Esophagus (tissue), 2 donors: ENCODE measurements around the gene ABCD3. TPM values are rescaled to one million over a fixed set of nuclear protein-coding genes. Genes with fewer than 3 reads are reported as not detected.

Experiments
- H3K27ac ChIP-seq, 2 donors: one replicate each; pipeline ENCODE4 v1.5.1; 2013; ENCODE audit warnings: low read depth in 2 of 2, mild to moderate bottlenecking in 2 of 2, inconsistent platforms in 1 of 2, low read length in 1 of 2, moderate library complexity in 1 of 2
- H3K27me3 ChIP-seq, 2 donors: one replicate each; pipeline ENCODE4 v1.6.1; 2013; ENCODE audit warnings: low read length in 2 of 2, control low read depth in 1 of 2, mild to moderate bottlenecking in 1 of 2; ENCODE audit not compliant: insufficient read depth in 2 of 2, control insufficient read depth in 1 of 2
- H3K36me3 ChIP-seq, 2 donors: one replicate each; pipeline ENCODE4 v1.6.1; 2013; ENCODE audit warnings: low read length in 1 of 2; ENCODE audit not compliant: control insufficient read depth in 2 of 2, insufficient read depth in 2 of 2
- H3K4me1 ChIP-seq, 2 donors: one replicate each; pipeline ENCODE4 v1.6.1; 2013; ENCODE audit warnings: low read length in 1 of 2; ENCODE audit not compliant: control insufficient read depth in 2 of 2, insufficient read depth in 2 of 2
- H3K4me3 ChIP-seq, 2 donors: one replicate each; pipeline ENCODE4 v1.5.1; 2013; ENCODE audit warnings: low read length in 2 of 2, mild to moderate bottlenecking in 2 of 2, low read depth in 1 of 2, moderate library complexity in 1 of 2
- H3K9me3 ChIP-seq, 2 donors: one replicate each; pipeline ENCODE4 v1.6.1; 2013; ENCODE audit warnings: mild to moderate bottlenecking in 2 of 2, low read depth in 1 of 2, low read length in 1 of 2, moderate library complexity in 1 of 2; ENCODE audit not compliant: control insufficient read depth in 2 of 2, insufficient read depth in 1 of 2
- WGBS, 2 donors: extraction: QIAGEN DNeasy Blood & Tissue Kit; methylation state at CpG; one replicate each; pipeline ENCODE4 v1.1.7; 2013; 5-methylcytosine and 5-hydroxymethylcytosine counted together
- polyA plus RNA-seq, 2 donors: library from polyadenylated mRNA; stranded (reverse); fragments of 200-250 nt; gene quantifications; one replicate each; pipeline ENCODE4 v1.2.3, GENCODE V29; 2013
- donor health status: healthy with polysubstance abuse.
- donor health status: Bipolar disorder and iron deficiency.

Gene ABCD3
- polyA plus RNA-seq, 2 donors = 12.6 to 17.7 TPM

DNA sequence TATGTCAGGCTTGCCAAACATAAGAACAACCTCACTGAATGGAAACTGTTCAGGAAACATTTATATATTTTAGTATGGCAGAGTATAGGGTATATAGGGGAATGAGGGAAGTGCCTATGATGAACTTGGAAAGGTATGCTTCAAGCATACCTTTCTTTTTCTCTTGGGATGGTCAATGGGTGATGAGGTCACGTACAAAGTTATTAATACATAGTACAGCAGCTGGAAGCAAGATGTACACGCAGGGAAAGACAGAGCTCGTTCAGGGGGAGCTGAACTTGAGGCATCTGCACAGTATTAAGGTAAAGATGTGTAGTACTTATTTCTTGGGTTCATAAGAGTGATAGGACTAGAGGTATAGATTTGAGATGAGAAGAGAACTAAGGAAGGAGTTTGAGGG is 61.5 kb downstream of the ABCD3 start:
- H3K27me3 ChIP-seq = no peaks in the 10 kb centered on the region
- H3K4me3 ChIP-seq = no peak overlapping the region
- no peaks in the 10 kb centered on the region for H3K4me1 ChIP-seq
- H3K27ac ChIP-seq = no peak overlapping the region
- H3K36me3 ChIP-seq = peaks cover 0 to 5% of the 10 kb centered on the region in 2 donors
- H3K9me3 ChIP-seq = no peaks in the 10 kb centered on the region
- WGBS, 2 donors = 88 to 90% methylated on average over 3 of the region's 3 CpGs

DNA sequence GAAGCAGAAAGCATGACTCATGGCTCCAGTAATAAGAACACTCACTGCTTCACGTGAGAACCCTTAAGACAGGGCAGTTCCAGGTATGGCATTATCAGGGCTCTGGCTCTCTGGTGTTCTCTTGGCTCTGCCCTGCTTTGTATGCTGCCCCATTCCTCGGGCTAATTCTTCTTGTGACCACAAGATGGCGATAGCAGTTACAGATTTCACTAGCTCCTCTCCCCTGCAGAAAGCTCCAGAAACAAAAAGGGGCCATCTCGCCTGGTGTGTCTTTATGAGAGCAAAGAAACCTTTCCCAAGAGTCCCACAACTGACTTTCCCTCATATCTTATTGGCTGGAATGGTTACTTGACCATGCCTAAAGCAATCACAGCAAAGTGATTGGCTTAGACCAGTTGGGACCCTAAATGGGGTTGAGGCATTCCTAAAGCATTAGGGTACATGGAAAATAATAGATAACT is 63.3 kb downstream of the ABCD3 start:
- Histone ChIP-seq H3K27ac (no peak overlapping the region), H3K4me1 (no peaks in the 10 kb centered on the region), H3K4me3 (no peak overlapping the region), H3K27me3 (no peaks in the 10 kb centered on the region), H3K9me3 (no peaks in the 10 kb centered on the region), H3K36me3 (peaks cover 0 to 3% of the 10 kb centered on the region in 2 donors)
- 9% methylated on average over 4 of the region's 4 CpGs for WGBS, 2 donors

DNA sequence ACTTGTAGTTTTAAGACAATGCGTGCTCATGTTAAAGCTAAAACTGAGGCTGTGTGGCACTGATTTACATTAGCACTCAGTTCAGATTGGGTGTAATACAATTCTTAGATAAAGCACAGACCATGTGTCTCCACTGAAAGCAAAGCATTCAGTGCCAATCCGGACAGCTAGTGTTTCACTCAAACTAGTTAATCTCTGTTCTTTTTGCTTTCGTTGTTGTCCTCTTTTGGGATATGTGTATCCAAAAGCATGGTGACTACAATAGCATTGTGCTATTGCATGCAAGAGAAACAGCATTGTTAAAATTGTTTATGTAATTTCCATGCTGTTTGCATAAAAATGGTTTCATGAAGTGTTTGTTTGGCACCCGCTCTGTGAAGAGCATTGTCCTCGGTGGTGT is 68.8 kb downstream of the ABCD3 start:
- no peaks in the 10 kb centered on the region for H3K4me1 ChIP-seq
- no peaks in the 10 kb centered on the region for H3K9me3 ChIP-seq
- 90% methylated on average over 5 of the region's 5 CpGs for WGBS, 2 donors
- H3K27me3 ChIP-seq = no peaks in the 10 kb centered on the region
- H3K4me3 ChIP-seq = no peak overlapping the region
- H3K36me3 ChIP-seq = no peaks in the 10 kb centered on the region
- no peak overlapping the region for H3K27ac ChIP-seq

- WGBS, 2 donors = 71 to 78% methylated on average over 2 of the region's 2 CpGs
- peaks cover 0 to 2% of the 10 kb centered on the region in 2 donors for H3K36me3 ChIP-seq
These were observed 72.4 kb downstream of the ABCD3 start for GRCh38 chr1:94490556-94490955.

DNA sequence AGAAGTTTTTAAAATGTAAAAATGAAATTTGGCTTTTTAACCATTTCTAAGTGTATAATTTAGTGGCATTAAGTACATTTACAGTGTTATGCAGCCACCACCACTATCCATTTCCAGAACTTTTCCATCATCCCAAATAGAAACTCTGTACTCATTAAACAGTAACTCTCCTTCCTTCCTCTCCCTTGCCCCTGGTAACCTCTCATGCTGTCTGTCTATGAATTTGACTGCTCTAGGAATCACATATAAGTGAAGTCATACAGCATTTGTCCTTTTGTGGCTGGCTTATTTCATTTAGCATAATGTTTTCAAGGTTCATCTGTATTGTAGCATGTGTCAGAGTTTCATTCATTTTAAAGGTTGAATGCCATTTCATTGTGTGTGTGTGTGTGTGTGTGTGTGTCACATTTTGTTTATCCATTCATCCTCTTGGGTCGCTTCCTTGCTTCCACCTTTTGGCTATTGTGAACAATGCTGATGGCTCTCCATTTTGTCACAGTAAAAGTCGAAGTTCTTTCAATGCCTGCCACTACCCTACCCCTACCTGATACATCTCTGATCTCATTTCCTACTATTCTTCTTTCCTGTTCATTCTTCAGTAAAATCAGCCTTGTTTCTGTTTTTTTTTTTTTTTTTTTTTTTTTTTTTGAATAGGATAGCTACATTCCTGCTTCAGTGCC is 78.0 kb downstream of the ABCD3 start:
- H3K4me1 ChIP-seq = no peaks in the 10 kb centered on the region
- peaks cover 0 to 2% of the 10 kb centered on the region in 2 donors for H3K36me3 ChIP-seq
- no peaks in the 10 kb centered on the region for H3K27me3 ChIP-seq
- no peak overlapping the region for H3K4me3 ChIP-seq
- no peaks in the 10 kb centered on the region for H3K9me3 ChIP-seq
- 83 to 85% methylated on average over 2 of the region's 2 CpGs for WGBS, 2 donors
- H3K27ac ChIP-seq = no peak overlapping the region

More at GRCh38 chr1:94490556-94490955, 72.4 kb downstream of the ABCD3 start:
- Histone ChIP-seq H3K4me1 (no peaks in the 10 kb centered on the region), H3K27ac (no peak overlapping the region), H3K9me3 (no peaks in the 10 kb centered on the region), H3K27me3 (no peaks in the 10 kb centered on the region), H3K4me3 (no peak overlapping the region)

DNA sequence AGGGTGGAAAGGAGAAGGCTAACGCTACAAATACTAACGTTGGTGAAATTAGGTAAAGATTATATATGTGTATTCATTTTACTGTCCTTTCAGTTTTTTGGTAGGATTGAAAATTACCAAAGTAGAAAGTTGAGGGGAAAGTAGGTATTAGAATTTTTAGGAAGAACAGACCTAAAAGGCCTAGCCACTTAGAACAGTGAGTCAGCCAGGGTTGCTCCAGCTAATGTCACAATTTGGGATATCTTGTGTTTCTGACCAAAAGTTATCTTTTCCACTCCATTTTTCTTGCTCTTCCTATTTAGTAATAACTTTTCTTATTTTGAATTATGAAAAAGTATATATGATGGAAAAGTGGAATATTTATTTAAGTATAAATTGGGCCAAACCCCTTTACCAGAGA is 83.2 kb downstream of the ABCD3 start:
- no peaks in the 10 kb centered on the region for H3K9me3 ChIP-seq
- H3K27me3 ChIP-seq = no peaks in the 10 kb centered on the region
- H3K27ac ChIP-seq = no peak overlapping the region
- peaks cover 0 to 3% of the 10 kb centered on the region in 2 donors for H3K36me3 ChIP-seq
- no peak overlapping the region for H3K4me3 ChIP-seq
- H3K4me1 ChIP-seq = no peaks in the 10 kb centered on the region
- WGBS, 2 donors = 83 to 89% methylated on average over 2 of the region's 2 CpGs

GRCh38 chr1:94501935-94502334 is 83.7 kb downstream of the ABCD3 start:
- 90 to 91% methylated on average over 4 of the region's 4 CpGs for WGBS, 2 donors
- Histone ChIP-seq H3K4me3 (no peak overlapping the region), H3K4me1 (no peaks in the 10 kb centered on the region), H3K27ac (no peak overlapping the region), H3K27me3 (no peaks in the 10 kb centered on the region), H3K36me3 (peaks cover 0 to 4% of the 10 kb centered on the region in 2 donors), H3K9me3 (no peaks in the 10 kb centered on the region)

DNA sequence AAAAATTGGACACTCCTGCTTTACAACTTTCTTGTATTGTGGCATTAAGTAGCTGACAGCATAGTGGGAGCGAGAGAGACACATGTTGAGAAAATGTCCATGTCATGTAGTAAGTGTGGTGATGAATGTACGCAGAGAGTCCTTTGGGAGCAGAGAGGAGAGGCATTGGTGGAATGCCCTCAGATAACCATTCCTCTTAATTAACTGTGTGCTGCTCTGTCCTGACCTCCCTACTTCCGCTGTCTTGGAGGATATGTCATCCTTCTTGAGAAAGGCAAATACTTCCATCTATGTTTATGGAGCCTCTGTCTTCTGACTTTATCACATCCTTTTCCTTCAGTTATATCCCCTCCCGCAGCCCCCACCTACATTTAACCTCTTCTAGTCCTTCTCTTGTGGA is 85.0 kb downstream of the ABCD3 start:
- Histone ChIP-seq H3K36me3 (peaks cover 0 to 4% of the 10 kb centered on the region in 2 donors), H3K4me1 (no peaks in the 10 kb centered on the region), H3K27me3 (no peaks in the 10 kb centered on the region), H3K27ac (no peak overlapping the region), H3K4me3 (no peak overlapping the region), H3K9me3 (no peaks in the 10 kb centered on the region)
- 87 to 90% methylated on average over 4 of the region's 4 CpGs for WGBS, 2 donors

DNA sequence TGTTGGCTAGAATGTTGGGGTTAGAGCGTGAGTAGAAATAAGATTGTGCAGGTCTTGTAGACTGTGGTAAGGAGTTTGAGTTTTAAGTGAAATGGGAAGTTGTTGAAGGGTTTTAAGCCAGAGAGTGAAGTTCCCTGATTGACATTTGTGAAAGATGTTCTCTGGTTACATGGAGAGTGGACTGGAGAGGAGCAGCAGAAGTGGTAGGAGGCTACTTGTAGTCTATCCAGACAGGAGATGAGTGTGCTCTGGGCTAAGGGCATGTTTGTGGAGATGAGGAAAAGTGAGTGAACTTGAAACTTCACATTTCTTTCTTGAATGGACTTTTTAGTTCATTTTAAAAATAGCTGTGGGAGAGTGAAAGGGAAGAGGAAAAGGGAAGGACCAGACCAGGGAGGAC is 86.4 kb downstream of the ABCD3 start:
- H3K4me1 ChIP-seq = no peaks in the 10 kb centered on the region
- H3K27ac ChIP-seq = no peak overlapping the region
- no peaks in the 10 kb centered on the region for H3K9me3 ChIP-seq
- WGBS, 2 donors = 96 to 100% methylated on average over 1 of the region's 1 CpG
- no peaks in the 10 kb centered on the region for H3K27me3 ChIP-seq
- H3K4me3 ChIP-seq = no peak overlapping the region
- H3K36me3 ChIP-seq = peaks cover 0 to 4% of the 10 kb centered on the region in 2 donors

DNA sequence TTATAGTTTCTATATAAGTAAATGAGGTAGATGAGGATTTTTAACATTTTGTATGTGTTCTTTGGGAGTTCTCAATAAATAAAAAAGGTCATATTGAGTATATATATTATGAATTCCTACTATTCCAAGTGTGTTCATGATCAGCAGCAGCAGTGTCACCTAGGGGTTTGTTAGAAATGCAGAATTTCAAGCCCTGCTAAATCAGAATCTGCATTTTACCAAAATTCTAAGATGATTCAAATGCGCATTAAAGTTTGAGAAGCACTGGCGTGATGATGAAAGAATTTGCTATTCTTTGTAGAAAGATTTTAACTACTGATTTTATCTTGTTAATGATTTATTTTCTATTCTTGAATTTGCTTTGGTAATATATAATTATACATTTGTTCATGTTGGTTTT is 94.6 kb downstream of the ABCD3 start:
- WGBS, 2 donors = 95 to 97% methylated on average over 2 of the region's 2 CpGs
- H3K9me3 ChIP-seq = no peaks in the 10 kb centered on the region
- no peaks in the 10 kb centered on the region for H3K4me1 ChIP-seq
- H3K36me3 ChIP-seq = no peaks in the 10 kb centered on the region
- no peak overlapping the region for H3K27ac ChIP-seq
- no peak overlapping the region for H3K4me3 ChIP-seq
- no peaks in the 10 kb centered on the region for H3K27me3 ChIP-seq
